AG04450 (cell line): ENCODE data around the gene CCDC188. TPM values are rescaled to one million over a fixed set of nuclear protein-coding genes. Genes with fewer than 3 reads are reported as not detected.

Experiments
- CTCF ChIA-PET: fragments of 300-600, 350-600 bp; formaldehyde crosslinking; extraction: SDS; loops from one replicate; lab custom pipeline; 2022; ENCODE audit warnings: antibody characterized with exemption, inconsistent platforms; lab: Charles Lee
- POLR2A ChIA-PET: fragments of 350-600 bp; formaldehyde crosslinking; extraction: SDS; loops from one replicate; lab custom pipeline; 2021; ENCODE audit warnings: antibody characterized with exemption, inconsistent platforms; lab: Yijun Ruan, JAX
- DNase-seq: peaks from one replicate; pipeline ENCODE4 v3.0.0-alpha.2; 2011; ENCODE audit warnings: low read depth, low spot score
- H3K27ac ChIP-seq: one replicate; pipeline ENCODE4 v1.5.1; 2012; ENCODE audit warnings: low read depth, low read length, control low read depth
- H3K27me3 ChIP-seq: one replicate; pipeline ENCODE4 v1.6.0; 2012; ENCODE audit warnings: low read length; ENCODE audit not compliant: control insufficient read depth, insufficient read depth
- H3K4me3 ChIP-seq: 2 replicates; pipeline ENCODE4 v1.5.1; 2011; ENCODE audit warnings: mild to moderate bottlenecking, low read depth, low read length, control low read depth
- H3K9me3 ChIP-seq: 2 replicates; pipeline ENCODE4 v1.5.1; 2012; ENCODE audit warnings: low read length; ENCODE audit not compliant: control insufficient read depth, insufficient read depth
- CTCF ChIP-seq: IDR thresholded peaks from 2 replicates; pipeline ENCODE4 v1.5.1; 2011; ENCODE audit warnings: low read depth, low read length, control low read depth, inconsistent platforms
- polyA plus RNA-seq: library from polyadenylated mRNA; depleted of rRNA; stranded (reverse); fragments of >200 nt; gene quantifications from 2 replicates; pipeline ENCODE4 v1.2.3, GENCODE V29; 2011

Gene CCDC188
- polyA plus RNA-seq, 1 experiment, result not detected

DNA sequence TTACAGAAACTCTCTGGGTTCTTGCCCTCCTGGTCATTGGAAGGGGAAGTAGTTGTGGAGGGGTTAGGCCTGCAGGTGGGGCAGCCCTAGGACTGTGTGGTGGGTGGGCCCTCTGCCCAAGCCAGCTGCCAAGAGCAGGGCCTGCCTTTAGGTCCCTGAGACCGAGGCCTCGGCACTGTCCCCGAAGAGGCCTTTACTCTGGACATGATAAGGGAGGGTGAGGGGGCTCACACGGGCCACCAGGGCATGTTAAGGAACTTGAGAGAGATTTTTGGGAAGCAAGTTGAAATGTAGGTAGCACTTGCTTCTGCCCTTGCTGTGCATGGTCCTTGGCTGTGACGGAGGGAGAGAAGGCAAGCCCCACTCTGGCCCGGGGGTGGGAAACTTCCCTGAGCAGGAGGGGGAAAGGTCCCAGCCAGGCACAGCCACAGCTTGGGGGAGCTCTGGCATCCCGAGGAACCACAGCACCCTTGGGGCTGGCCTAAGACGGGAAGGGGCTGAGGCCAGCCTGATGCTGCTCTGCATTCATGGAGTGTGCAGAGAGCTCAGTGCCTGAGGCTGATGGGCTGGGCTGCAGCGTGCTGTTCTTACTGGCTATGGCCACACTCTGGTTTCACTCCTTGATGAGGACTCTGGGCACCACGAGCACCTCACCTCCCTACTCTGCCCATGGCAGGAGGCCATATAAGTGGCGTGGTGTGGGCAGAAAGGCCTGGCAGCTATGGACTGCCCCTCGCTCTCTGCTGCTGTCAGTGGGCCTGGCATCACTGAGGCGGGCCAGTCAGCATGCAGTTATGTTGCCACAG is 42.7 kb downstream of the CCDC188 start:
- no peak for DNase-seq
- TF ChIP-seq CTCF, result no peak
- H3K4me3 ChIP-seq, result no peak overlapping the region
- H3K27ac ChIP-seq, result no peak overlapping the region
- ChIA-PET CTCF (no interaction called here), POLR2A (no interaction called here)
- H3K27me3 ChIP-seq, result no peaks in the 10 kb centered on the region
- no peaks in the 10 kb centered on the region; the same call in 1 of the 2 replicates for H3K9me3 ChIP-seq

DNA sequence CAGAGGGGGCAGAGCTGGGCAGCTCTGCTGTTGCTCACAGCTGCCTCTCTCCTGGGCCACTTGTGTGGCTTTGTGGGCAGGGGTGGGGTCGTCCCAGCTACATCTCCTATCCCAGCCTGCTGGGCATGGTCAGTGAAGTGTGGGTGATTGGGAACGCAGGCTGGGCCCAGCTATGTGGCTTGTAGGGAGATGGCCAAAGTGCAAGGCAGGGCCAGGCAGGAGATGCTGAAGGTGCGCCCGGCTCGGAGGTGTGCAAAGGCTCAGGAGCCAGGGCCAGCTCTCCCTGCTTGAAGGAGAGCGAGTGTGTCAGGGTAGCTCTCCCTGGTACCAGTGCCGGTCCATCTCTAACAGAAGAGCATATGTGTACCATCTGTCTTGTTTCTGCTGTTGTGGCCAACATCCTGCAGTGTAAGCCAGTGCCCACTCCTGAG is 43.4 kb downstream of the CCDC188 start:
- ChIA-PET CTCF (no interaction called here), POLR2A (no interaction called here)
- TF ChIP-seq CTCF, result no peak
- Histone ChIP-seq H3K27ac (no peak overlapping the region), H3K27me3 (no peaks in the 10 kb centered on the region), H3K4me3 (no peak overlapping the region), H3K9me3 (no peaks in the 10 kb centered on the region)
- no peak for DNase-seq

DNA sequence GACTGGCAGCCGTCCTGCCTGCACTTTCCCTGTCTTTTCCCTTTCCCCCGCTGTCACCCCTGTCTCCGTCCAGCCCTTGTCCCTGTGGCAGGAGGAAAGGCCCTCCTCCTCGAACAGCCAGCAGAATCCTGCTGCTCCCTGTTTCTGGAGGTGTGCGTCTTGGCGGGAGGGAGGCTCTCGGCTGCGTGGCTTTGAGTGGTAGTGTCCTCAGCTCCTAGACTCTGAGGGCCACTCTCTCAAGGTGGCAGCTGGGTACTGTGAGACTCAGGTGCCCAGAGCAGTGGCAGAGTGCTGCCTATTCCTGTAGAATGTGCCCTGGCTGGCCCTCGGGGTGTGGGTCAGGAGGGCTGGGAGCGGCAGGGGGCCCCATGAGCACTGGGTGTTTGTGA is 44.0 kb downstream of the CCDC188 start:
- no peaks in the 10 kb centered on the region for H3K27me3 ChIP-seq
- DNase-seq, result no peak
- ChIA-PET POLR2A (no interaction called here), CTCF (no interaction called here)
- no peak overlapping the region for H3K4me3 ChIP-seq
- H3K9me3 ChIP-seq, result no peaks in the 10 kb centered on the region
- no peak for TF ChIP-seq CTCF
- H3K27ac ChIP-seq, result no peak overlapping the region

GRCh38 chr22:20106205-20106848 is 44.5 kb downstream of the CCDC188 start:
- POLR2A ChIA-PET, result interaction anchor here (1.3 kb wide), 1 partner anchor 11 kb away, joined by 4 read pairs; the partner anchor contains the start of gene TRMT2A
- CTCF ChIA-PET, result no interaction called here
- Histone ChIP-seq H3K27me3 (no peaks in the 10 kb centered on the region), H3K4me3 (no peak overlapping the region), H3K9me3 (no peaks in the 10 kb centered on the region), H3K27ac (no peak overlapping the region)
- DNase-seq, result no peak
- TF ChIP-seq CTCF, result no peak
